ENCODE results near the gene CIROP. TPM values are rescaled to one million over a fixed set of nuclear protein-coding genes. Genes with fewer than 3 reads are reported as not detected.

The CIROP gene
- total RNA-seq, 2 donors from 2014 or later: not detected

DNA sequence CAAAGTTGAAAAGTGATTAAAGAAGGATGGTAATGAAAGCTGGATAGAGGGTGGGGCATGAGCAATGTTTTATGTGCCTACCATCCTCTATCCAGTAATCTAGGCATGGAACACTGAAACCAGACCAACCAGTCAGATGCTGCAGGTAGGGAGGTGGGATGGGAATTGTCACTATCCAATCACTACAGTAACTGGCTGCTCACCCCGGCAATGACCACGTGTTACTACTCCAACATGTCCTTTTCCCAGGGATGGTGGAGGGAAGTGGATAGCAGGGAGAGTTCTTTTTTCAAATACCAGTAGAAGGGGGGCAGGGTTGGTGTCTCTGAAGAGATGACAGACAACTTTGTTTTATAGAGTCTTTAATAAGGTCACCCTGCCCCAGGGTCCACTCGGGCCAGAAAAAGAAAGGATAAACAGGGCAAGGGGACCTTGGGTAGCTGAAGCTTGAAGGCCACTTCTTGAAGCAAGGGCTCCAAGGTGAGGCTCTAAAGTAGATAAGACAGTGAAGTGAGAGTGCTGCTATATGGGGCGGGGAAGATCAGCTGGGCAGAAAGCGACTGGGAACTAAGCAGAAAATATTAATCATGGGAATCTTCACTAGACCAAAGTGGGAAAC lies 32.8 kb downstream of the CIROP start:
- Histone ChIP-seq H3K4me1 (peaks cover 18% of the 10 kb centered on the region), H3K4me3 (no peak overlapping the region), H3K36me3 (peaks cover 17% of the 10 kb centered on the region), H3K9me3 (no peaks in the 10 kb centered on the region), H3K27me3 (no peaks in the 10 kb centered on the region), H3K27ac (peak overlapping the region; percentile 72), H3K9ac (ENCODE audit: low read depth in 2 of 2, low read length in 2 of 2) (peak overlapping the region; percentile 40 to 87)
- peak; percentile 52 for DNase-seq
- TF ChIP-seq, protein P1, sequence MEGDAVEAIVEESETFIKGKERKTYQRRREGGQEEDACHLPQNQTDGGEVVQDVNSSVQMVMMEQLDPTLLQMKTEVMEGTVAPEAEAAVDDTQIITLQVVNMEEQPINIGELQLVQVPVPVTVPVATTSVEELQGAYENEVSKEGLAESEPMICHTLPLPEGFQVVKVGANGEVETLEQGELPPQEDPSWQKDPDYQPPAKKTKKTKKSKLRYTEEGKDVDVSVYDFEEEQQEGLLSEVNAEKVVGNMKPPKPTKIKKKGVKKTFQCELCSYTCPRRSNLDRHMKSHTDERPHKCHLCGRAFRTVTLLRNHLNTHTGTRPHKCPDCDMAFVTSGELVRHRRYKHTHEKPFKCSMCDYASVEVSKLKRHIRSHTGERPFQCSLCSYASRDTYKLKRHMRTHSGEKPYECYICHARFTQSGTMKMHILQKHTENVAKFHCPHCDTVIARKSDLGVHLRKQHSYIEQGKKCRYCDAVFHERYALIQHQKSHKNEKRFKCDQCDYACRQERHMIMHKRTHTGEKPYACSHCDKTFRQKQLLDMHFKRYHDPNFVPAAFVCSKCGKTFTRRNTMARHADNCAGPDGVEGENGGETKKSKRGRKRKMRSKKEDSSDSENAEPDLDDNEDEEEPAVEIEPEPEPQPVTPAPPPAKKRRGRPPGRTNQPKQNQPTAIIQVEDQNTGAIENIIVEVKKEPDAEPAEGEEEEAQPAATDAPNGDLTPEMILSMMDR (IDR thresholded peaks at IDR 0.05): no peak
- intact Hi-C loops (cut with DNase I): no loop called here

DNA sequence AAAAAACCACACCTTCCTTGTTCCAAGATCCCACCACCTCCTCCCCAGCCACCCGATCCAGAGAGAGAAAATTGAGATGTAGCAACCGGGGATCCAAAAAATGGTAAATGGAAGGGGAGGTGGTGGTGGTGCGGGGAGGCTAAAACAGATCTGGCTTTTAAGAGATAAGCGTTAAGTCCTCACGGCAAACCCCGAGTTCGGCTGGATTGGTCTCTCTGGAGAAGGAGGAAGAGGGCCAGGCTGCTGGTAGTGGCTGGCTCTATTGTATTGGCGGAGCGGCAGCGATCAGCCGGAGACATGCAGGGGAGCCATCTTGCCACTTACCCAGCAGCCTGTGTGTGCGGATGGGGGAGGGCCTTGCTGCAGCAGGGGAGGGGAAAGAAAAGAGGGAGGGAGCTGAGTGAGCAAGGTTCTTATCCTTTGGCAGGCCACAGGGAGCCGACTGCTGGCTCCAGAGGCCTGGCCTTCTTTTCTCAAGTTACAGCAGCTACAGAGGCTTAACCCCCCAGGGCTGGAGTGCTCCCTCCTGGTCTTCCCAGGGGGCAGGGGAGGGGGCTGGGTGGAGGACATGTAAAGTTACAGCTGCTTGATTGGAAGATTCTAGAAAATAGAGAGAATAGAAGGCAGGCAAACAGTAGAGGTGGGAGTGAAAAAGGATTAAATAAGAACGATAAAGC lies 33.4 kb downstream of the CIROP start:
- TF ChIP-seq, protein P1 (IDR thresholded peaks at IDR 0.05): no peak
- H3K4me3 ChIP-seq: peak overlapping the region; percentile 51
- peaks cover 18% of the 10 kb centered on the region for H3K4me1 ChIP-seq
- H3K36me3 ChIP-seq: peaks cover 15% of the 10 kb centered on the region
- DNase-seq: peak; percentile 89
- peak overlapping the region; percentile 72 for H3K27ac ChIP-seq
- H3K9ac ChIP-seq (ENCODE audit: low read depth in 2 of 2, low read length in 2 of 2): peak overlapping the region; percentile 82 to 87
- H3K27me3 ChIP-seq: no peaks in the 10 kb centered on the region
- no peaks in the 10 kb centered on the region for H3K9me3 ChIP-seq
- intact Hi-C loops (cut with DNase I): no loop called here

DNA sequence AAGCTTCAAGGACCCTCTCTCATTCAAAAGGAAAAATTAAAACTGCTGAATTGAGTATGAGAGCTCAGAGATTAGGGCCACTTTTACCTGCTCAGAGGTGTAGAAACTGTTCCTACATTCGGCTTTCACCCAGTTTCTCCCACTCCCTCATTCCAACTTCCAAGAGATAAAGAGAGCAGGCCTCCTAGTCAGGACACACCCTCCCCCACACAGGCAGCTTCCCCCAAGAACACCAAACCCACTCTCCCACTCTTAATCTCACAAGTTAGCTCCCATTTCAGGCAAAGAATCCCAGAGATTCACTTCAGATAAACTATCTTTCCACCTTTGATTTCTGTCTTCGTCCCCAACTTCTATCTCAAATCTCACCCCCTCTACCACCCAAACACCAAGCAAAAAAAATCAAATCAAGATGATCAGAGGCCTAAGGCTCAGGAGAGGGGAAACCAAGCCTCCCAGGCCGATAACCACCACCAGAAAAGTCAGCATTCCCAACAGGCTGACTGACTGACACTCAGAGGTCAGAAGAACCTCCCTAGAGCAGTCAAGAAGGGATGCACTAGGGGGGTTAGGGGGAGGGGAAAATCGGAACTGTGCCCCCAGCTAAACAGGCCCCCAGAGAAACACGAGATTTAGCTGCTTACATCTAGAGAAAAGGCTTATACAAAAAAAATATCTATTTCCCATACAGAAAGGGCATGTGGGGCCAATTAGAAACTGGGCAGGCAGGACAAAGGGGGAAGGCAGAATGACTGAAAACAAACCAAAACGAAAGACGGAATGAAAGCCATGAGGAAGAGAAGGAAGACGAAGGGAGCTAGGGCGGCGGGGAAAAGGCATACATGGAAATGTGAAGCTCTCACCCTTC lies 34.3 kb downstream of the CIROP start:
- Histone ChIP-seq H3K27me3 (no peaks in the 10 kb centered on the region), H3K4me3 (peak overlapping the region; percentile 51), H3K36me3 (peaks cover 12% of the 10 kb centered on the region), H3K4me1 (peaks cover 18% of the 10 kb centered on the region), H3K27ac (peak overlapping the region; percentile 72), H3K9me3 (no peaks in the 10 kb centered on the region), H3K9ac (ENCODE audit: low read depth in 2 of 2, low read length in 2 of 2) (peak overlapping the region; percentile 82 to 87)
- intact Hi-C loops (cut with DNase I): no loop called here
- TF ChIP-seq, protein P1 (IDR thresholded peaks at IDR 0.05): no peak
- peak; percentile 15 for DNase-seq

DNA sequence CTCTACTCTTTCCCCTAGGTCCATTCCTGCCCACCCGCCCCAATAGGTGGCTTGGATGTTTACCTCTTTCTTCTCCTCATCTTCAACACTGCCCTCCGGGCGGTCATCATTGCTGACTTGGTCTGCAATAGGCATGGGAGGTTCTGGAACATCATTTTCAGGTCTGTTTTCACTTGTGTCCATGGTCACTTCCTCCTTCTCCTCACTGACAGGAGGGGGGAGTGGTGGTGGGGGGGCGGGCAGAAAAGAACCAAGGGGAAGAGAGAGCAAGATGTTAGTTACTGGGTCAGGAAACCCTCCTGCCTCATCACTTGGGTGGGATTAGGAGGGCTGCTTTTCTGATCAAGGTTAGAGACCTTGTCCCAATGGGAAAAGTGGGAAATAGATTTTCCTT lies 35.4 kb downstream of the CIROP start:
- Histone ChIP-seq H3K27me3 (no peaks in the 10 kb centered on the region), H3K4me1 (peaks cover 18% of the 10 kb centered on the region), H3K36me3 (peaks cover 15% of the 10 kb centered on the region), H3K9ac (ENCODE audit: low read depth in 2 of 2, low read length in 2 of 2) (no peak overlapping the region), H3K27ac (no peak overlapping the region), H3K4me3 (no peak overlapping the region), H3K9me3 (no peaks in the 10 kb centered on the region)
- no peak for DNase-seq
- TF ChIP-seq, protein P1 (IDR thresholded peaks at IDR 0.05): no peak
- intact Hi-C loops (cut with DNase I): no loop called here

DNA sequence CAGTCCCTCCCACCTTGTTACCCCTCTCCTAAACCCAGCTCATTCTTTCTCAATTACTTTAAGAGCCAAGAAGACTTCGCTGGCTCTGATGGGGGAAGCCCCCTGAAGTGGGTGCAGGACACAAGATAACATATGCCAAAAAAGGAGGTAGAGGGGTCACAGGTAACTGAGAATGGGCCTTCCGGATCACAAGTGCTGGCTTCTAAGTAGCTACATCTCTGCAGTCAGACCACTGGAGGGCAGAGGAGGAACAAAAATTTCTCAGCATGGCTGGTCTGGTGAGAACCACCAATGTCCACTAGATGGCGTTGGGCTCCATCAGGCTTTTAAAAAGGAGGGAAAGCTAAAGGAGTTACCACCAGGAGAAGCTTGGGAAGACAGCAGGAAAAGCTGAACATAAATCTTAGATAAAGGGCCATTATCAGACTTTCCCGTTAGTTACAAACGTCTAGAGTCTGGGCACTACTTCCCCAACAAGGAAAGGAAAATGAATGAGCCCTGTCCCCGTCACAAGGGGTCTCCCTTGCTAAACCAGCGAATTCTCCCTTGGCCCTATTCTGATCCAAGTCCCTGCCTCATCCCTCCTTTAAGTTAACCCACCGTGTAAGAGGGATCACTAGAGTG lies 35.9 kb downstream of the CIROP start:
- no peak overlapping the region for H3K27ac ChIP-seq
- no peaks in the 10 kb centered on the region for H3K27me3 ChIP-seq
- no peaks in the 10 kb centered on the region for H3K9me3 ChIP-seq
- TF ChIP-seq, protein P1 (IDR thresholded peaks at IDR 0.05): peak; percentile 94
- H3K9ac ChIP-seq (ENCODE audit: low read depth in 2 of 2, low read length in 2 of 2): no peak overlapping the region
- no peak overlapping the region for H3K4me3 ChIP-seq
- DNase-seq: peak; percentile 89
- H3K4me1 ChIP-seq: peaks cover 18% of the 10 kb centered on the region
- intact Hi-C loops (cut with DNase I): no loop called here
- peaks cover 20% of the 10 kb centered on the region for H3K36me3 ChIP-seq
